DOHH2 (cell line): ENCODE data around the gene RIC1.
"Not testable (repeated sequence)": the region's sequence is repeated elsewhere in the genome, so short reads cannot be mapped to it uniquely, and the experiment has no call there.

Experiments
- H3F3A ChIP-seq: fragments of 200-600 bp; sonication (generic), shearing (Covaris generic); 2 replicates; pipeline ENCODE4 v1.6.0; 2016; ENCODE audit warnings: antibody characterized with exemption, mild to moderate bottlenecking; ENCODE audit not compliant: control insufficient read depth, insufficient read depth
- H3K27ac ChIP-seq: fragments of 200-600 bp; sonication (generic); 2 replicates; pipeline ENCODE4 v1.5.1; 2014; ENCODE audit warnings: low read depth, mild to moderate bottlenecking, low read length, moderate library complexity
- H3K27me3 ChIP-seq: fragments of 200-600 bp; sonication (generic); 2 replicates; pipeline ENCODE4 v1.6.1; 2014; ENCODE audit warnings: mild to moderate bottlenecking, low read length, mixed read lengths; ENCODE audit not compliant: control insufficient read depth
- H3K36me3 ChIP-seq: fragments of 200-600 bp; sonication (generic); 2 replicates; pipeline ENCODE4 v1.6.1; 2014; ENCODE audit warnings: mild to moderate bottlenecking, low read length, moderate library complexity, mixed read lengths; ENCODE audit not compliant: control insufficient read depth
- H3K4me1 ChIP-seq: fragments of 200-600 bp; sonication (generic); 2 replicates; pipeline ENCODE4 v1.6.1; 2014; ENCODE audit warnings: mild to moderate bottlenecking, low read length, mixed read lengths; ENCODE audit not compliant: control insufficient read depth
- H3K4me2 ChIP-seq: fragments of 200-600 bp; sonication (generic); 2 replicates; pipeline ENCODE4 v1.6.0; 2014; ENCODE audit warnings: mild to moderate bottlenecking, low read length, moderate library complexity
- H3K4me3 ChIP-seq: fragments of 200-600 bp; sonication (generic); 2 replicates; pipeline ENCODE4 v1.5.1; 2014; ENCODE audit warnings: mild to moderate bottlenecking, low read length, mixed read lengths
- H3K79me2 ChIP-seq: fragments of 200-600 bp; sonication (generic); 2 replicates; pipeline ENCODE4 v1.6.1; 2014; ENCODE audit warnings: mild to moderate bottlenecking, low read length, mixed read lengths; ENCODE audit not compliant: control insufficient read depth
- H3K9me2 ChIP-seq: fragments of 200-600 bp; sonication (generic); replicated peaks from 2 replicates; pipeline ENCODE4 v1.6.1; 2014; ENCODE audit warnings: mild to moderate bottlenecking, low read length, mixed read lengths; ENCODE audit not compliant: control insufficient read depth
- H3K9me3 ChIP-seq: fragments of 200-600 bp; sonication (generic); 2 replicates; pipeline ENCODE4 v1.6.1; 2014; ENCODE audit warnings: antibody characterized with exemption, low read length, mixed read lengths; ENCODE audit not compliant: control insufficient read depth, insufficient read depth
- H4K20me1 ChIP-seq: fragments of 200-600 bp; sonication (generic); 2 replicates; pipeline ENCODE4 v1.6.0; 2014; ENCODE audit warnings: low read depth, mild to moderate bottlenecking, antibody characterized with exemption, low read length, moderate library complexity; ENCODE audit not compliant: control insufficient read depth, insufficient read depth
- CTCF ChIP-seq: fragments of 200-600 bp; sonication (generic); IDR thresholded peaks from one replicate; pipeline ENCODE4 v1.5.1; 2014; ENCODE audit warnings: antibody characterized with exemption, mild to moderate bottlenecking, low read depth, low read length; ENCODE audit not compliant: poor library complexity, severe bottlenecking
- EZH2phosphoT487 ChIP-seq: fragments of 200-600 bp; sonication (generic); IDR thresholded peaks from 2 replicates; pipeline ENCODE4 v1.6.1; 2017; ENCODE audit warnings: borderline replicate concordance, mild to moderate bottlenecking, antibody characterized with exemption, low read length, moderate library complexity, mixed read lengths

RIC1 gene

GRCh38 chr9:5799314-5799713 lies 170.4 kb downstream of the RIC1 start:
- no peaks in the 10 kb centered on the region for H4K20me1 ChIP-seq

GRCh38 chr9:5800378-5800777 lies 171.5 kb downstream of the RIC1 start:
- H3K79me2 ChIP-seq, H3K27ac ChIP-seq, H3K9me3 ChIP-seq, H3K27me3 ChIP-seq, H3K9me2 ChIP-seq, H3K4me3 ChIP-seq, H3K4me1 ChIP-seq, H4K20me1 ChIP-seq, H3K4me2 ChIP-seq: not testable (repeated sequence)
- Histone ChIP-seq H3F3A (peaks cover 11% of the 10 kb centered on the region; the same call in 1 of the 2 replicates), H3K36me3 (peaks cover 20% of the 10 kb centered on the region)

More at GRCh38 chr9:5799314-5799713, 170.4 kb downstream of the RIC1 start:
- H3K9me3 ChIP-seq, result no peaks in the 10 kb centered on the region
- H3K79me2 ChIP-seq, result no peaks in the 10 kb centered on the region
- no peak overlapping the region for H3K4me2 ChIP-seq
- H3K36me3 ChIP-seq, result peaks cover 20% of the 10 kb centered on the region
- no peaks in the 10 kb centered on the region for H3K4me1 ChIP-seq
- no peak overlapping the region for H3K4me3 ChIP-seq
- no peaks in the 10 kb centered on the region for H3K27me3 ChIP-seq
- no peak overlapping the region for H3K27ac ChIP-seq
- peaks cover 11% of the 10 kb centered on the region; the same call in 1 of the 2 replicates for H3F3A ChIP-seq
- H3K9me2 ChIP-seq, result no peaks in the 10 kb centered on the region
- TF ChIP-seq EZH2phosphoT487, result no peak
- peak; percentile 45 for TF ChIP-seq CTCF

- no peaks in the 10 kb centered on the region for H3K79me2 ChIP-seq
- H3K9me2 ChIP-seq, result no peaks in the 10 kb centered on the region
- H3K9me3 ChIP-seq, result no peaks in the 10 kb centered on the region
- no peak for TF ChIP-seq EZH2phosphoT487
- peaks cover 11% of the 10 kb centered on the region; the same call in 1 of the 2 replicates for H3F3A ChIP-seq
- no peaks in the 10 kb centered on the region for H3K27me3 ChIP-seq
- no peak overlapping the region for H3K4me3 ChIP-seq
- H4K20me1 ChIP-seq, result no peaks in the 10 kb centered on the region
- H3K36me3 ChIP-seq, result peaks cover 20% of the 10 kb centered on the region
- no peak overlapping the region for H3K27ac ChIP-seq
- H3K4me2 ChIP-seq, result no peak overlapping the region
- H3K4me1 ChIP-seq, result no peaks in the 10 kb centered on the region
Measured at GRCh38 chr9:5800969-5801738, 172.2 kb downstream of the RIC1 start.

- TF ChIP-seq EZH2phosphoT487, result no peak
- no peaks in the 10 kb centered on the region for H4K20me1 ChIP-seq
- no peak overlapping the region for H3K27ac ChIP-seq
- no peak overlapping the region for H3K4me2 ChIP-seq
- peaks cover 11% of the 10 kb centered on the region; the same call in 1 of the 2 replicates for H3F3A ChIP-seq
- H3K27me3 ChIP-seq, result no peaks in the 10 kb centered on the region
- H3K4me1 ChIP-seq, result no peaks in the 10 kb centered on the region
- H3K9me2 ChIP-seq, result no peaks in the 10 kb centered on the region
- no peak overlapping the region for H3K4me3 ChIP-seq
- no peaks in the 10 kb centered on the region for H3K79me2 ChIP-seq
- no peaks in the 10 kb centered on the region for H3K9me3 ChIP-seq
- H3K36me3 ChIP-seq, result peaks cover 20% of the 10 kb centered on the region
Measured at GRCh38 chr9:5801739-5802113, 172.8 kb downstream of the RIC1 start.

DNA sequence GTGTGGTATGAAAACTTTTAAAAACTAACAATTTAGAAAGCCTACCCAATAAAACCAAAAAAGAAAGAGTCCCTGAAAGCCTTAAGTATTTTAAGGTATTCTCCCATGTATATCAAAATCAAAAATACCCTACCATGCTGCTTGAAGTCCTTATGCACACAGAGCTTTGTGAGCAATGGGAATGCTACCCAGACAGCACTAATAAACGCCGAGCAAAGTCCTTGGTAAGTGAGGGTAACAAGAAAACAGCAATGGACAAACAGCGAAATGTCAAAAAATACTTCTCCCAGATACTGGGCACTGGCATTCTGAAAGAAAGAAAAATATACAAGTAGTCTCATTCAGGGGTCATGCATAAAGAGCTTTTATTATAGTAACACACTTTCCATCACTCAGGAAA lies 176.6 kb downstream of the RIC1 start:
- H4K20me1 ChIP-seq, result no peaks in the 10 kb centered on the region
- no peaks in the 10 kb centered on the region for H3K9me2 ChIP-seq
- H3K27me3 ChIP-seq, result no peaks in the 10 kb centered on the region
- no peak overlapping the region for H3K4me2 ChIP-seq
- no peaks in the 10 kb centered on the region for H3K9me3 ChIP-seq
- H3K4me1 ChIP-seq, result no peaks in the 10 kb centered on the region
- peaks cover 15% of the 10 kb centered on the region for H3K36me3 ChIP-seq
- TF ChIP-seq CTCF (no peak), EZH2phosphoT487 (no peak)
- H3K79me2 ChIP-seq, result no peaks in the 10 kb centered on the region
- 0 out of 2 replicates have a peak, but pooled peaks cover 3% of the 10 kb centered on the region for H3F3A ChIP-seq
- no peak overlapping the region for H3K27ac ChIP-seq
- no peak overlapping the region for H3K4me3 ChIP-seq
